ENCODE results near the gene JPT1. TPM values are rescaled to one million over a fixed set of nuclear protein-coding genes. Genes with fewer than 3 reads are reported as not detected.
A peak's percentile ranks its signal among the peaks of the same experiment; 100 is the strongest.
"Not testable (repeated sequence)": the region's sequence is repeated elsewhere in the genome, so short reads cannot be mapped to it uniquely, and the experiment has no call there.

Gene JPT1
- total RNA-seq, 1 experiment from 2014 or later, result 479 TPM

DNA sequence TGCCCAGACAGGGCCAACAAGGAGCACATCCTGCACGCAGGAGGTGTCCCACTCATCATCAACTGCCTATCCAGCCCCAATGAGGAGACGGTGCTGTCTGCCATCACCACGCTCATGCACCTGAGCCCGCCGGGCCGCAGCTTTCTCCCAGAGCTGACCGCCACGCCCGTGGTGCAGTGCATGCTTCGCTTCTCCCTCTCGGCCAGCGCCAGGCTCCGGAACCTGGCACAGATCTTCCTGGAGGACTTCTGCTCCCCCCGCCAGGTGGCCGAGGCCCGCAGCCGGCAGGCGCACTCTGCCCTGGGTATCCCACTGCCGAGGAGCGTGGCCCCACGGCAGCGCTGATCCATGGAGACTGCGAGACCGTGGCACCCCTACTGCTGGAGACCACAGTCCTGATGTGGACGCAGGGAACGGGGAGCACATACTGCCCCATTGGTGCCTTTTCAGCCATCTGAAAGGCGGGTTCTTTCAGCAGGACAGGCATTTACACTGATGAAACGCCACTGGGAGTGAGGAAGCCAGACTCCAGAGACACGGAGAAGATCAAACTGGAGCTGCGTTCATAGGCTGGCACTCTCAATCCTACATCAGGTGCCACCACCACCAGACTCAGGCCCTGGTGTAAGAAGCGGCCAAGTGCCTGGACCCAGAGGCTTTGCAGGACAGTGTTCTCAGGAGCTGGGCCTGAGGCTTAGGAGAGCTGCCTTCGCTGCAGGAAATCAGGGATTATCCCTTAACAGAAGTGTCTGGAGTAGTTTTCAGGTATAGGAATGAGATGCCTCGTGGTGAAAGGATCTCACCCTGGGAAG, 25.4 kb downstream of the JPT1 start:
- Mint-ChIP-seq H3K36me3 (ENCODE audit: insufficient read depth, unreplicated experiment) (peaks cover 71% of the 10 kb centered on the region), H3K27ac (ENCODE audit: unreplicated experiment) (no peak overlapping the region), H3K9me3 (ENCODE audit: low read depth, unreplicated experiment) (no peaks in the 10 kb centered on the region), H3K27me3 (ENCODE audit: unreplicated experiment) (no peaks in the 10 kb centered on the region), H3K4me1 (ENCODE audit: low read depth, unreplicated experiment) (peaks cover 27% of the 10 kb centered on the region), H3K4me3 (ENCODE audit: low read depth, unreplicated experiment) (peak overlapping the region; percentile 24)
- CTCF ChIA-PET, result no interaction called here
- no peak for TF ChIP-seq CTCF (IDR thresholded peaks at IDR 0.05; ENCODE audit: unreplicated experiment)
- intact Hi-C loops (cut with micrococcal nuclease; ENCODE audit: unreplicated experiment), result no loop called here
- BruUV-seq (replicated peaks), result no TSS peak
- DNase-seq, result no peak

DNA sequence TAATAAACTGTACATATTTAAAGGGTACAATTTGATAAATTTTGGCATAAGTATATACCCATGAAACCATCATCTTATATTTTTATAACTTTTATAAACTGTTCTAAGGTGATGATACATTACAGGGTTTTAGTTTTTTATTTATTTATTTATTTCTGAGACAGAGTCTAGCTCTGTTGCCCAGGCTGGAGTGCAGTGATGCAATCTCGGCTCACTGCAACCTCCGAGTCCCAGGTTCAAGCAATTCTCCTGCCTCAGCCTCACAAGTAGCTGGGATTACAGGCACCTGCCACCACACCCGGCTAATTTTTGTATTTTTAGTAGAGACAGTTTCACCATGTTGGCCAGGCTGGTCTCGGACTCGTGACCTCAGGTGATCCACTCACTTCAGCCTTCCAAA, 26.4 kb downstream of the JPT1 start:
- H3K4me3 Mint-ChIP-seq (ENCODE audit: low read depth, unreplicated experiment); DNase-seq; BruUV-seq (replicated peaks); H3K27me3 Mint-ChIP-seq (ENCODE audit: unreplicated experiment); H3K27ac Mint-ChIP-seq (ENCODE audit: unreplicated experiment); intact Hi-C loops (cut with micrococcal nuclease; ENCODE audit: unreplicated experiment); CTCF ChIA-PET; H3K9me3 Mint-ChIP-seq (ENCODE audit: low read depth, unreplicated experiment): not testable (repeated sequence)
- peaks cover 64% of the 10 kb centered on the region for H3K36me3 Mint-ChIP-seq (ENCODE audit: insufficient read depth, unreplicated experiment)
- H3K4me1 Mint-ChIP-seq (ENCODE audit: low read depth, unreplicated experiment), result peaks cover 31% of the 10 kb centered on the region

DNA sequence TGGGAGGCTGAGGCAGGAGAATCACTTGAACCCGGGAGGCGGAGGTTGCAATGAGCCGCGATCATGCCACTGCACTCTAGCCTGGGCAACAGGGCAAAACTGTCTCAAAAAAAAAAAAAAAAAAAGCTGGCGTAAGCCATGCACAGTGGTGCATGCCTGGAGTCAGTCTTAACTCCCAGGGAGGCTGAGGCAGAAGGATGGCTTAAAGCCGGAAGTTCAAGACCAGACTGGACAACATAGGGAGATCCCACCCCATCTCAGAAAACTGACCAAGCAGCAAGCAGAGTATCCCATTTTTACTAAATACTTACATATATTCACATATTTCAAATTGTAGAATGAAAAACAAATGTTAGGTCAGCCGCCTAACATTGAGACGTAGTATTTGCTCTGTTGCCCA, 27.4 kb downstream of the JPT1 start:
- H3K4me3 Mint-ChIP-seq (ENCODE audit: low read depth, unreplicated experiment), result no peak overlapping the region
- intact Hi-C loops (cut with micrococcal nuclease; ENCODE audit: unreplicated experiment), result no loop called here
- TF ChIP-seq CTCF (IDR thresholded peaks at IDR 0.05; ENCODE audit: unreplicated experiment), result no peak
- CTCF ChIA-PET, result interaction anchor here (0.6 to 0.7 kb wide), 3 partner anchors 41 to 656 kb away, joined by 3 to 5 read pairs (median 4); no protein-coding TSS in a partner anchor
- peaks cover 31% of the 10 kb centered on the region for H3K4me1 Mint-ChIP-seq (ENCODE audit: low read depth, unreplicated experiment)
- H3K9me3 Mint-ChIP-seq (ENCODE audit: low read depth, unreplicated experiment), result no peaks in the 10 kb centered on the region
- no peak for DNase-seq
- H3K27ac Mint-ChIP-seq (ENCODE audit: unreplicated experiment), result no peak overlapping the region
- peaks cover 55% of the 10 kb centered on the region for H3K36me3 Mint-ChIP-seq (ENCODE audit: insufficient read depth, unreplicated experiment)
- no peaks in the 10 kb centered on the region for H3K27me3 Mint-ChIP-seq (ENCODE audit: unreplicated experiment)
- BruUV-seq (replicated peaks), result no TSS peak

DNA sequence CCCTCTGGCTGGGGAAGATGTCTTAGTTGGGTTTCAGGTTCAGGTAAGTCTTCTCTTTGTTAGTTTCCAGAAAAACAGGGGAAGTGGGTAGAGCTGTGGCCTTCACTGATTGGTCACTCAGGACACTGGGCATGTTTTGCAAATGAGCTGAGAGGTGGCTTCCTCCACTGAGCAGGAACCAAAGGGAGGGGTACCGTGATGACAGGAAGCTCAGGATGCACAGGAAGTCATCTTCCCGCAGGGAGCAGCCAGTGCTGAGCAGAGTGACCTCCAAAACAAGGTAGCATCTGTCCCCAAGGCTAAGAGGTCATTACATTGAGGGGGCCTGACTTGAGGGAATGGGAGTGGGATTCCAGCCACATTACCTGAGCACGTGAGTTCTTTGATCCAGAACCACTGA, 28.3 kb downstream of the JPT1 start:
- CTCF ChIA-PET, result no interaction called here
- intact Hi-C loops (cut with micrococcal nuclease; ENCODE audit: unreplicated experiment), result no loop called here

More for the DNA sequence above, 28.3 kb downstream of the JPT1 start:
- Mint-ChIP-seq H3K27ac (ENCODE audit: unreplicated experiment) (peak overlapping the region; percentile 17), H3K36me3 (ENCODE audit: insufficient read depth, unreplicated experiment) (peaks cover 53% of the 10 kb centered on the region), H3K27me3 (ENCODE audit: unreplicated experiment) (no peaks in the 10 kb centered on the region), H3K9me3 (ENCODE audit: low read depth, unreplicated experiment) (no peaks in the 10 kb centered on the region), H3K4me3 (ENCODE audit: low read depth, unreplicated experiment) (no peak overlapping the region), H3K4me1 (ENCODE audit: low read depth, unreplicated experiment) (peaks cover 33% of the 10 kb centered on the region)
- TF ChIP-seq CTCF (IDR thresholded peaks at IDR 0.05; ENCODE audit: unreplicated experiment), result no peak
- BruUV-seq (replicated peaks), result no TSS peak
- no peak for DNase-seq
